HepG2 (cell line): Measurements from ENCODE around the gene CNNM2.

Experiments used
- GTF2F1 ChIP-seq: fragments of 150-350 bp; IDR thresholded peaks from 2 replicates; pipeline ENCODE4 v1.6.1; 2014; ENCODE audit warnings: low read length
- HDAC6 ChIP-seq: fragments of 200-600 bp; sonication (generic); IDR thresholded peaks from 2 replicates; pipeline ENCODE4 v1.7.0; 2017; ENCODE audit warnings: mild to moderate bottlenecking, antibody characterized with exemption, low read length, low read depth
- IRF2 ChIP-seq: IDR thresholded peaks from 2 replicates; pipeline ENCODE4 v1.6.1; 2018; ENCODE audit warnings: missing genetic modification reagents, missing compliant biosample characterization
- SIX1 ChIP-seq: sonication (generic); formaldehyde crosslinking; IDR thresholded peaks from 2 replicates; pipeline ENCODE4 v1.4.0; 2020; ENCODE audit warnings: missing genetic modification reagents, borderline replicate concordance
- ZNF501 ChIP-seq: sonication (generic); formaldehyde crosslinking; IDR thresholded peaks from 2 replicates; pipeline ENCODE4 v1.5.1; 2020; ENCODE audit warnings: mild to moderate bottlenecking, moderate library complexity, missing genetic modification reagents
- ZNF607 ChIP-seq: sonication (generic); formaldehyde crosslinking; IDR thresholded peaks from 2 replicates; pipeline ENCODE4 v1.5.1; 2020; ENCODE audit warnings: missing genetic modification reagents, mild to moderate bottlenecking, borderline replicate concordance
- ZNF776 ChIP-seq: sonication (generic); formaldehyde crosslinking; IDR thresholded peaks from 2 replicates; pipeline ENCODE4 v1.4.0; 2020; ENCODE audit warnings: mild to moderate bottlenecking, missing genetic modification reagents
- TF ChIP-seq, protein P1 (sequence below): sonication (generic); formaldehyde crosslinking; conservative IDR thresholded peaks from 2 replicates; pipeline ENCODE4 v1.4.0; 2020; ENCODE audit warnings: missing genetic modification reagents

DNA sequence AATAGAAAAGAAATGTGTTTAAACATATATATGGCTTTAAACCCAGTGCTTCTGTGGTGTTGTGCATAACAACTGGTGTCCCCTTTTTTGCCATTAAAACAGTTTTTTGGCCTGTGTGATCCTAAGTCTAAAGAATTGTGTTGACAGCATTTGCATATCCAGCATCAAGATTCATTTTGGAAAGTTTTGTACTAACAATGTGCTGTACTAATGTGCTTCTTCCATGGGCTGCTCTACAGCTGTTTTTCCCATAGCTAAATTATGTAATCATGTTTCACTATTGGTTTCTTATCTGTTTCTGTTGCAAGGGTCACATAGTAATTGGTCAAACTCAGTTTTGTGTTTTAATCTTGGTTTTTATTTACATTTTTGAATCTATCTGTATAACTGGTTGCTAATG is 5.5 kb downstream of the CNNM2 start:
- no peak for TF ChIP-seq HDAC6
- no peak for TF ChIP-seq IRF2 (CRISPR knock-in tag)
- TF ChIP-seq ZNF607 (CRISPR knock-in tag), result no peak
- no peak for TF ChIP-seq ZNF776
- no peak for TF ChIP-seq GTF2F1
- no peak for TF ChIP-seq SIX1 (CRISPR knock-in tag)
- no peak for TF ChIP-seq ZNF501 (CRISPR knock-in tag)
- TF ChIP-seq, protein P1, sequence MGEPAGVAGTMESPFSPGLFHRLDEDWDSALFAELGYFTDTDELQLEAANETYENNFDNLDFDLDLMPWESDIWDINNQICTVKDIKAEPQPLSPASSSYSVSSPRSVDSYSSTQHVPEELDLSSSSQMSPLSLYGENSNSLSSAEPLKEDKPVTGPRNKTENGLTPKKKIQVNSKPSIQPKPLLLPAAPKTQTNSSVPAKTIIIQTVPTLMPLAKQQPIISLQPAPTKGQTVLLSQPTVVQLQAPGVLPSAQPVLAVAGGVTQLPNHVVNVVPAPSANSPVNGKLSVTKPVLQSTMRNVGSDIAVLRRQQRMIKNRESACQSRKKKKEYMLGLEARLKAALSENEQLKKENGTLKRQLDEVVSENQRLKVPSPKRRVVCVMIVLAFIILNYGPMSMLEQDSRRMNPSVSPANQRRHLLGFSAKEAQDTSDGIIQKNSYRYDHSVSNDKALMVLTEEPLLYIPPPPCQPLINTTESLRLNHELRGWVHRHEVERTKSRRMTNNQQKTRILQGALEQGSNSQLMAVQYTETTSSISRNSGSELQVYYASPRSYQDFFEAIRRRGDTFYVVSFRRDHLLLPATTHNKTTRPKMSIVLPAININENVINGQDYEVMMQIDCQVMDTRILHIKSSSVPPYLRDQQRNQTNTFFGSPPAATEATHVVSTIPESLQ (CRISPR knock-in tag), result no peak
